Stomach (tissue), 9 donors: Measurements from ENCODE around the gene MYO5B. TPM values are rescaled to one million over a fixed set of nuclear protein-coding genes. Genes with fewer than 3 reads are reported as not detected.

ENCODE experiments used
- DNase-seq, 2 donors: peaks; one replicate each; pipeline versions ENCODE4 v3.0.0 to v3.0.0-alpha.2; 2013 to 2019
- H3K27ac ChIP-seq, 5 donors: fragments of 200-600 bp in 4 of 5; sonication (generic) in 4 of 5; one replicate each; pipeline ENCODE4 v1.5.1; 2013 to 2019; ENCODE audit warnings: mild to moderate bottlenecking in 1 of 5, moderate library complexity in 1 of 5
- H3K27me3 ChIP-seq, 3 donors: fragments of 200-600 bp; sonication (generic); one replicate each; pipeline ENCODE4 v1.5.1; 2017 to 2019; ENCODE audit warnings: mixed run types in 1 of 3
- H3K36me3 ChIP-seq, 4 donors: fragments of 200-600 bp; sonication (generic); 1 replicate in 3 of 4; 2 replicates in 1 of 4; pipeline ENCODE4 v1.5.1; 2016 to 2019
- H3K4me1 ChIP-seq, 4 donors: fragments of 200-600 bp; sonication (generic); one replicate each; pipeline ENCODE4 v1.5.1; 2016 to 2019
- H3K4me3 ChIP-seq, 4 donors: fragments of 200-600 bp; sonication (generic) in 3 of 4; one replicate each; pipeline ENCODE4 v1.5.1; 2016 to 2019; ENCODE audit warnings: mild to moderate bottlenecking in 1 of 4
- H3K9me3 ChIP-seq, 4 donors: fragments of 200-600 bp; sonication (generic); one replicate each; pipeline ENCODE4 v1.5.1; 2016 to 2019
- CTCF ChIP-seq, 7 experiments: fragments of 450-650 bp in 4 of 7; fragments of 200-600 bp in 3 of 7; sonication (generic) in 3 of 7; IDR thresholded peaks; one replicate each; pipeline ENCODE4 v1.5.1; 2016 to 2019; ENCODE audit warnings: antibody characterized with exemption in 7 of 7, control low read depth in 2 of 7, mild to moderate bottlenecking in 1 of 7
- EP300 ChIP-seq: sonication (generic); formaldehyde crosslinking; IDR thresholded peaks from one replicate; pipeline ENCODE4 v1.6.1; 2017; ENCODE audit warnings: antibody characterized with exemption
- POLR2A ChIP-seq, 4 donors: fragments of 450-650 bp; IDR thresholded peaks; one replicate each; pipeline ENCODE4 v1.6.1; 2016; ENCODE audit warnings: antibody characterized with exemption in 4 of 4, control low read depth in 2 of 4, mild to moderate bottlenecking in 1 of 4, moderate library complexity in 1 of 4
- POLR2AphosphoS5 ChIP-seq, 3 donors: sonication (generic); formaldehyde crosslinking; IDR thresholded peaks; one replicate each; pipeline ENCODE4 v1.6.1; 2016; ENCODE audit warnings: antibody characterized with exemption in 3 of 3
- WGBS, 5 donors: extraction: QIAGEN DNeasy Blood & Tissue Kit in 3 of 5; methylation state at CpG; one replicate each; pipeline versions ENCODE4 v1.1.5 to v1.1.7; 2013 to 2018; 5-methylcytosine and 5-hydroxymethylcytosine counted together
- intact Hi-C: fragments of 100-400 bp; cut with DNase I; formaldehyde crosslinking; loops from one replicate; pipeline ENCODE4 v1.15.1; 2023; ENCODE audit warnings: low total_unique reads
- polyA plus RNA-seq, 3 donors: library from polyadenylated mRNA; stranded (reverse); fragments of 200-250 nt; gene quantifications; one replicate each; pipeline ENCODE4 v1.2.3, GENCODE V29; 2013
- total RNA-seq, 5 donors: library from RNA; depleted of rRNA; stranded (reverse); fragments of >200 nt; gene quantifications; one replicate each; pipeline versions ENCODE4 v1.1.0 to v1.2.3, GENCODE V29; 2014 to 2016
- donor health status: healthy with polysubstance abuse.
- donor health status: Bipolar disorder and iron deficiency.
- donor health status: healthy.

MYO5B gene
- total and polyA plus RNA-seq, 8 donors = 13.6 to 224 (median 33.7) TPM

GRCh38 chr18:50190236-50190635 lies 4.7 kb downstream of the MYO5B start:
- Histone ChIP-seq H3K9me3 (no peaks in the 10 kb centered on the region), H3K27ac (no peak overlapping the region), H3K4me3 (no peak overlapping the region), H3K4me1 (peaks cover 13 to 23% (median 21%) of the 10 kb centered on the region in 4 donors), H3K36me3 (no peaks in the 10 kb centered on the region), H3K27me3 (peaks cover 0 to 46% (median 20%) of the 10 kb centered on the region in 3 donors)
- no peak for DNase-seq
- intact Hi-C loops = loop anchor here (10.0 kb wide), 1 partner anchor 675 kb away; no protein-coding TSS in a partner anchor
- WGBS, 5 donors = 64 to 79% (median 75%) methylated on average over 1 of the region's 1 CpG
- TF ChIP-seq CTCF (IDR thresholded peaks at IDR 0.05) (no peak), EP300 (no peak), POLR2AphosphoS5 (IDR thresholded peaks at IDR 0.05) (no peak), POLR2A (IDR thresholded peaks at IDR 0.05) (no peak)

GRCh38 chr18:50189160-50189559 lies 5.8 kb downstream of the MYO5B start:
- H3K36me3 ChIP-seq = no peaks in the 10 kb centered on the region
- intact Hi-C loops = no loop called here
- H3K27me3 ChIP-seq = peaks cover 0 to 38% (median 13%) of the 10 kb centered on the region in 3 donors
- no peak overlapping the region for H3K4me3 ChIP-seq
- TF ChIP-seq EP300 (no peak), POLR2A (IDR thresholded peaks at IDR 0.05) (no peak), POLR2AphosphoS5 (IDR thresholded peaks at IDR 0.05) (no peak), CTCF (IDR thresholded peaks at IDR 0.05) (no peak)
- peaks cover 10 to 14% (median 12%) of the 10 kb centered on the region in 4 donors for H3K4me1 ChIP-seq
- WGBS, 5 donors = 85 to 97% (median 89%) methylated on average over 1 of the region's 1 CpG
- no peak for DNase-seq
- H3K27ac ChIP-seq = no peak overlapping the region
- H3K9me3 ChIP-seq = no peaks in the 10 kb centered on the region

- H3K27me3 ChIP-seq = peaks cover 0 to 38% (median 8%) of the 10 kb centered on the region in 3 donors
- peaks cover 5 to 9% (median 7%) of the 10 kb centered on the region in 4 donors for H3K4me1 ChIP-seq
- no peaks in the 10 kb centered on the region for H3K36me3 ChIP-seq
- no peak for DNase-seq
- no peak for TF ChIP-seq POLR2A (IDR thresholded peaks at IDR 0.05)
- no peak for TF ChIP-seq POLR2AphosphoS5 (IDR thresholded peaks at IDR 0.05)
- TF ChIP-seq CTCF (IDR thresholded peaks at IDR 0.05) = no peak
- TF ChIP-seq EP300 = no peak
- intact Hi-C loops = no loop called here
- H3K27ac ChIP-seq = no peak overlapping the region
- no peak overlapping the region for H3K4me3 ChIP-seq
- H3K9me3 ChIP-seq = no peaks in the 10 kb centered on the region
- 82 to 89% (median 86%) methylated on average over 6 of the region's 6 CpGs for WGBS, 5 donors
Measured at GRCh38 chr18:50188652-50189051, 6.3 kb downstream of the MYO5B start.

- Histone ChIP-seq H3K9me3 (no peaks in the 10 kb centered on the region), H3K27ac (no peak overlapping the region), H3K4me1 (no peaks in the 10 kb centered on the region), H3K27me3 (peaks cover 0 to 32% (median 0%) of the 10 kb centered on the region in 3 donors), H3K4me3 (no peak overlapping the region), H3K36me3 (no peaks in the 10 kb centered on the region)
- no peak for DNase-seq
- intact Hi-C loops = no loop called here
- 94 to 96% (median 94%) methylated on average over 3 of the region's 3 CpGs for WGBS, 5 donors
- TF ChIP-seq EP300 (no peak), CTCF (IDR thresholded peaks at IDR 0.05) (no peak), POLR2A (IDR thresholded peaks at IDR 0.05) (no peak), POLR2AphosphoS5 (IDR thresholded peaks at IDR 0.05) (no peak)
Measured at GRCh38 chr18:50187659-50188058, 7.3 kb downstream of the MYO5B start.
